Measurements from ENCODE around the gene EYS.

Gene EYS

DNA sequence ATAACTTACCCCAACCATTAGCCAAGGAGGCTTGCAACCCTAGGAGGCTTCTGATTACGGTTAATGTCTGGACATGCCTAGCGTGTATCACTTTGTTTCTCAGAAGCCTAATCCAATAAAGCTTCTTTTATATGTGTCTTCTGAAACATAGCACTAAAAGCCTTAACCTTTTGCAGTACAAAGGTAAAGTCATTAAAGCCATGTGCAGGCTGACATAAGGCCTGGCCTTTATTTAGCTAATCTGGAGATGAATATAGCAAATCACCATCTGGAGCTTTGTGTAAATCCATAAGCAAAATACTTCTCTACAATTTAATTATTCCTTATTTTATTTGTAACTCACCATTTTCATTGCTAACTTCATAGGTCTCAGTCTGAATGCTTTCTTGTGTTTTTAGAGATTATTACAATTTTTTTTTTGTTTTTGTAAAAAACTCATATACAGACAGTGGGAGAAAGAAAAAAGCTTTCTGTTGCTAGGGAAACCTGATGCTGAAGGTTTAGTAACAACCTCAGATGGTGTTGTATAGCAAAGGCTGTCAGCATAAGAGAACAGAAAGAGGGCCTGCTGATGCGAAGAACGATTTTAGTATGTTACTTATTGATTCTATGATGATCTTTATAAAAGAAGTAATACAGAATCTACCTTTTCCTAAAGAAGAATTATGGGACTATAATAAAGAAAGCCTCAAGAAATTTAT is at the start of gene EYS:
Gene EYS, minus strand, starts transcription at position 101 of the 701 bp plus-strand sequence. CDS start 211,816 bp downstream, outside the sequence.
- DNase-seq = no peak

DNA sequence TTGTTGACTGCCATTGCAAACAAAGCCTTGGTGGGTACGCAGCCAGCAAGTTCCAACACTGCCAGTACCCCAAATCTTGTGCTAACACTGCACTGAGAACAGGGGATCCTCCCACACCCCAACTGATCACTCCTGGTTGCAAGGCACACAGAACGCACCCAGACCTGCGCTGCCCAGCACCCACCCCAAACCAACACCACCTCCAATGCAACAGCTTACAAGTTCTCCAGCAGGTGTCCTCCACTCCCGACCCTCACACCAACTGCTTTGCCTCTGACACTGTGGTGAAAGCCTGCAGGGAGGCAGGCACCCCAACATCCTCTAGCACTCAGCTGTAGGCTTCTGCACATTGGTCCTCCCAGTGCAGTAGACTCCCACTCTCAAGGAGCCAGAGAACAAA is 39.3 kb upstream of the EYS start:
- no peak for DNase-seq

DNA sequence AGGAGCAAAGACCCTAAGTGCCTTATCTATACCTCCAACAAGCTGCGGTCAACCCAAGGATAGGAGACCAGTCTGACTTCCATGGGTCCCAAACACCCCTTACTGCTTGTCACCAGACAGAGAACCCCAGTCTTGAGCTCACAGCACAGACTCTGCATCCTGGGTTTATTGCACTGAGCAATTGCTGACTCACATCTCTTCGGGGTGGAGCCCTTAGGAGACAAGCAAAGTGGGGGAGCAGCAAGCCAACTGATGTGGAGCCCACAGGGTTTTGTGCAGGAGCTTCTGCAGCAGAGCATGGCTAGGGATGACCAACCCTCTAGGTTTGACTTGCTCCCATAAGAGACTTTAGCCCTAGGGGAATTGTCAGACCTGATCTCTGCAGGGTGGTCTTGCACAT is 38.6 kb upstream of the EYS start:
- no peak for DNase-seq

DNA sequence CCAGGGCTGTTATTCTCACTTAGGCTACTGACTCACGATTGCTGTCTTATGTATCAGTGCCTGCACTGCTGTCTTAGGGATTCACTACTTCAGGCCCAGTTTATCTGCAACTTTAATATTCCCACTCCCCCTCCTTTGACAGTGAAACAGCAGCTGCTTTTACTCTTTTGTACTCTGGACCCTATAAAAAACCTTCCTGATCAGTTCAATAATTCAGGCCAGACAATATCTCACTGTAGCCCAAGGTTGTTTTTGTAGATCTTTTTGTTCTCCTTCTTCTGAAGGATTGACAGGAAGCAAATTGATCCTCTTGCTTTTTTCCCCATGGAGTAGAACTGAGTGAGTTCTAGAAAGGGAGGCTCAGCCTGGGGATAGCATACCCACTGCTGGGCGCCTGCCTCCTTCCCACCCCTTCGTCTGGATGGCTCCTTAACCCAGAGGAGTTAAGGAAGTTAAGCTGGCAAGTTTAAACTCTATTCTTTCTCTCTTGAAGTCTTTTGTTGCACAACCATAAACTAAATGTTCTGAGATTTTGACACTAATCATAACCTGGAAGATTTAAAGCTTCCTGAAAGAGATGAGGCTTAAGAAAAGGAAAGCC is 22.0 kb upstream of the EYS start:
- no peak for DNase-seq

DNA sequence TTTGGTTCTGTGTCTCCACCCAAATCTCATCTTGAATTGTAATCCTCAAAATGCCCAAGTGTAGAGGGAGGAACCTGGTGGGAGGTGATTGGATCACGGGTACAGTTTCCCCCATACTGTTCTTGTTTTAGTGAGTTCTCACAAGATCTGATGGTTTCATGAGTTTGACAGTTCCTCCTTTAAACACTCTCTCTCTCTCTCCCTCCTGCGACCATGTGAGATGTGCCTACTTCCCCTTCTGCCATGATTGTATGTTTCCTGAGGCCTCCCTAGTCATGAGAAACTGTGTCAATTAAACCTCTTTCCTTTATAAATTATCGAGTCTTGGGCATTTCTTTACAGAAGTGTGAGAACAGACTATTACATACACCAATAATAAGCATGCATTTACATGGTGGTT is 12.1 kb upstream of the EYS start:
- DNase-seq = no peak

DNA sequence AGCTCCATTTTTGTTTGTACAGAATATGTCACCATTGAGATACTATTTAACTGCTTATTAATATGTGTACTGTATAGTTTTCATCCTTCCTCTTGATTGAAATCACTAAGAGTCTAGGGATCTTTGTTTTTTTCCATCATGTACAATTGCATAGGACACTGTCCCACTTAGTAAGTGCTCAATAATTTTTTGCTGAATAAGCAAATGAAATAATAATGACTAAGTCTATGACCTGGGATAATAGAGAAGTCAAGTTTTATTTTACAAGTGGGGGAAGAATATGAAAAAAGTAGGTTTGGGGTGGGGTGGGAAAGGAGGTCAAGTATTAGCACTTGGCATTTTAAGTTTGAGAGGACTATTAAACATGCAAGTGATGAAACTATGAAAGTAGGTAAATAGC is 4.5 kb upstream of the EYS start:
- no peak for DNase-seq

DNA sequence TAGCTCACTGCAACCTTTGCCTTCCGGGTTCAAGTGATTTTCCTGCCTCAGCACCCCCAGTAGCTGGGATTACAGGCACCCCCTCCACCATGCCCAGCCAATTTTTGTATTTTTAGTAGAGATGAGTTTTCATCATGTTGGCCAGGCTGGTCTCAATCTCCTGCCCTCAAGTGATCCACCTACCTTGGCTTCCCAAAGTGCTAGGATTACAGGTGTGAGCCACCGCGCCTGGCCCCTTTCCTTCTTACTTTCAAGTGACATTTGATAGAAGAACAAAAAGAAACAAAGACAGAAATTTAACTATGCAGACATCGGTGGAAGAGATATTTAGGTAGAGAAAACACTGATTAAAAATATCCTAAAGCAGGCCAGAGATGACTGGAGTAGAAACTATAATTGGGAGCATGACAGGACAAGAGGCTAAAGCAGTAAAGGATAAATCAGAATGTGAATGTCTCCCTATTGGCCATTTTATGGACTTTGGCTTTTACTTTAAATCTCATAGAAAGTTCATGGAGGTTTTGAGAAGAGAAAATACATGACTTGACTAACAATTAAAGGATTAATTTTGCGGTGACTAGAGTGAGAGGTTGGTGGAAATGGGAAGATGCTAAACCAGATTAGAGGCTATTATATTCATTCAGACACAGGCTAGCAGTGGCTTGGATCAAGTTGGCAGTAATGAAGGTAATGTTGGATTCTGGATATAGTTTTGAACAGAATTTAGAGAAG is 2.2 kb upstream of the EYS start:
- DNase-seq = no peak

DNA sequence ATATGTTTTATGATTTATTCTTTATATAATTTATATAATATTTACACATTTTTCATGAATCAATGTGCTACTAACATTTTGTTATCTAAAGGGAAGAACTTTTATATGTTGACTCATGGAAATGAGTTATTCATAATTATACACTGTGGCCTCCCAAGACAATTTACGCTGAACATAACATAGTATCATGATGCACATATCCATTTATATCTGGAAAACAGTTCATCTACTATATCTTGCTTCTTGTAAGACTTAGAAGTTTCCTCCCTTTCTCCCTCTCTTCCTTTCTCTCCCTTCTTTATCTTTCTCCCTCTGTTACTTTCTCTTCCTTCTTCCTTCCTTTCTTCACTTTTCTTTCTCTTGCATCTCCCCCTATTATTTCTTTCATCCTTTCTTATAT is 1.1 kb upstream of the EYS start:
- DNase-seq = no peak

DNA sequence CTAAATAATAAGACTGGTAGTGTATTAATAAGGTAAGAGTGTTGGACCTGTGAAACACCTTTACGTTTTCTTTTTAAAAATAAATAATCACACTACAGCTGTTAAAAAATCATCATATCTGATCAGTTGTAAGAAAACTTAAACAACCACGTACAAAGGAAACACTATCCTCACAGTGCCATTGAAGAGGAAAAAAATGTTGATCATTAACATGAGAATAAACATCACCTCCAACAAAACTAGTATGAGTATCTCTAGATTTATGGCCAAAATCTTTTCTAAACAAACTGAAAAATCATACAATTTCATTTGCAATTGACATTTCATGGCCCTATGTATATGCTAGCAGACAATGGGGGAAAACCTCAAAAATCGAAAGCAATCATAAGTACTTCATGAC is 590 bp downstream of the EYS start:
- DNase-seq = no peak

DNA sequence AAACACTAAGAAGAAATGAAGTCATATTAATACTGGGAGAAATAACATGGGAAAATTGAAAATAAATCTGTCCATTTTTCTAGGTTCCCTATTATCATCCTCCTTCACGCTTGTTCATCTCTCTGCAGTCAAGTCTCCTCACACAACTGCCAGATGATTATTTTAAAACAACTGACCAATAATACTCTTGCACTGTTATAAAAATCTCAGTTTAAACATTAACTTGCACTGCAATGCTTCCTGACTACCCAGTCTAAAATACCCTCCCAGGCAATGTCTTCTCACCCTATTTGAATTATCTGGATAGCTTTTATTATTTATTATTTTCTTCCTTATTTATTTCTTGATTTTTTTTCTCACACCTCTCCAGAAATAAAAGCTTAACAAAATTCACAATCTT is 5.7 kb downstream of the EYS start:
- DNase-seq = no peak

DNA sequence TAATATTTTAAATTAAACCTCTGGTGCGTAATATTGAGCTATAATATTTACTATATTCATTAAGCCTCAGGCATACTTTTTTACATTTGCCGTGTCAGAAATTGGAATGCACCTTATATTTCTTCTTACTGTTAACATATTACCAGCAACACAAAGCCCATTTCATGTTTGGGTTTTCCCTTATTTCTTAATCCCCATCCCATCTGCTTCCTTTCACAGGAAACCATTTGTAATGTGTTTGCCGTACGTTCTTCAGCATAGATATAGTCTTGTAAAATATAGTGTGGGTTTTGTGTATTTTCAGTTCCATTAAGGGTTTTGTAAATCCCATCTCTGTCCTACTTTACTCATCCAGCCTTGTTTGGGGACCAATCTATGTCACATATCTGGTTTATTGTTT is 6.5 kb downstream of the EYS start:
- no peak for DNase-seq

DNA sequence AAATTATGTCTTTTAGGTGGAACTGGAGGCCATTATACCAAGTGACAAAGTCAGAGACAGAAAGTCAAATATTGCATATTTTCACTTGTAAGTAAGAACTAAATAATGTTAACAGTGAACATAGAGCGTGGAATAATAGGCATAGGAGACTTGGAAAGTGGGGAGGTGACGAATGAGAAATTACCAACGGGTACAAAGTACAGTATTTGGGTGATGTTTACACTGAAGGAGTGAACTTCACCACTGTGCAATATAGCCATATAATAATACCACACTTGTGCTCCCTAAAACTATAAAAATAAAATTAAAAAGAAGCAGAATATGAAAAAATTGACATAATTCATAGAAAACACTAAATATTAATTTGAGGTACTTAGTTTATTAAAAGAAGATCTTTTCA is 14.9 kb downstream of the EYS start:
- DNase-seq = no peak

DNA sequence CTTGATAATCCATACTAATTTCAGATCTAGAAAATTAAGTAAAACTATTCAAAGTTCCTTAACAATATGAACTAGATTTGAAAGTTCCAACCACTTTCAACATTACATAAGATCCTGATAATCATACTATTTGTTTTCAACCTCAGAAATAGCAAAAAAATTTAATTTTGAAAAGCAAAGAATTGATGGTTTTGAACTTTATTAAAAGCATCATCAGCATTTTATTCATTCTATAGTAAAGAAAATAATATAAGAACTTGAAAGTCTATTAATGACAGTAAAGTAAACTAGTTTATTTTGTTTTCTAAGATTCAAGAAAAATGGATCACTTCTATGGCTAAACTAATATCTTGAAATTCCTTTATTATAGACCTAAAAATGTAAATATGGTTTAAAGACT is 26.8 kb downstream of the EYS start:
- DNase-seq = no peak

DNA sequence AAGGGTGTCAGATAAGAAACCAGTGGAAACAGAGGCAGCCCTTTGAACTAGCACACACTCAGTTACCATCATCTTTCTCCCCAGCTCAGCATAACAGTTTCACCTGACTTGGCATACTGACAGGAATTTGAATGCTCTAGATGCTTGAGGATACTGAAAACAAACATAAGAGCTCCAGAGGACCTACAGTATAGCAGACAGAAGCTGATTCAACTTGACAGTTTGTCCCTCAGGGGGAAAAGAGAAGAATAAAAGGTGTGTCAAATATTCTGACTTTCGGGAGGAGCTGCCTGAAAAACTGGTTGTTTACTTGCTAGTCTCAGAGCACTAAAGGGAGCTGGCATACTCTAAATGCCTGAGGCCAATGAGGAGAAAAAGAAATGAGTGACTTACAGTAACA is 35.1 kb downstream of the EYS start:
- no peak for DNase-seq

DNA sequence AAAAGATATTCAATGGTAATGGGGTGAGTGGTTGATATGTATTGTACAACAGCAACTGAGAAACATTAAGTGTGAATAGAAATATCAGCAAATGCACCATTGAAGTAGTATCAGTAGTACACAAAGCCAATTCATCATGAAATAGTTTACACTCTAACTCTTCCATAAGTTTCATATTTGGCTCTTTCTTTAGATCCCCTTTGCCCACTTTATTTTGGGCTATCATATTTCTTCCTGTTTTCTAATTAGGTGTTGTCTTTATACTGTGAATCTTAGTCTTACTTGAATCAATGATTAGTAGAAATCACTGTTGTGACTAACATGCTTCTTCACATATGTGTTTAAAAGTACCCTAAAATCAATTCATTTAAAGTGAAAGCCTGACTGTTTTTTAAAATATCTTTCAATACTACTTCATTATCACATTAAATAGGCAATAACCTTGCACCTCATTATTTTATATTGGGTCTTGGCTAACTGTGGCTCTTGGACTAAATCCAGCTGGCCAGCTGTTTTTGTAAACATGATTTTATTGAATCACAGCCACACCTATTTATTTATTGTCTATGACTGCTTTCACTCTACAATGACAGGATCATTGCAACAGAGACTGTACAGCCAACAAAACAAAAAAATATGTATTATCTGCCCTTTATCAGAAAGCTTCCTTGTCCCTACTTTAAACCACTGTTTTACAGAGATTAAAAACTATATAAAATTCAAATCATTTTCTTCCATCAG is 38.9 kb downstream of the EYS start:
- DNase-seq = no peak

DNA sequence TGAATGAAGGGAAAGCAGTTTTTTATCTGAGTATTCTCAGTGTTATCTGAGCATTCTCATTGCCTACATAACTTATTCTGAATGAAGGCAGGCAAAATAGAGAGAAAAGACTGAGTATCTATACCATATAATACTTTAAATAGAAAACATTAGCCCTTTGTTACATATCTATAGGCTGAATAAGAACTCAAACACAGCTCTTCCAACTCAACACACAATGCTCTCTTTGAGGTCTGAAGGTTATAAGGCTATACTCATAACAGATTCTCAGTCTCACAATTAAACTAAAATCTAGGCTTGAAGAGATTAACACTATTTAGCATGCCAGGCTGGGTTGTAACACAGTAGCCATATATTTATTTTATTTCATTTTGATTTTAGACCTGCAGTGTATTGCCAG is 56.9 kb downstream of the EYS start:
- DNase-seq = no peak

DNA sequence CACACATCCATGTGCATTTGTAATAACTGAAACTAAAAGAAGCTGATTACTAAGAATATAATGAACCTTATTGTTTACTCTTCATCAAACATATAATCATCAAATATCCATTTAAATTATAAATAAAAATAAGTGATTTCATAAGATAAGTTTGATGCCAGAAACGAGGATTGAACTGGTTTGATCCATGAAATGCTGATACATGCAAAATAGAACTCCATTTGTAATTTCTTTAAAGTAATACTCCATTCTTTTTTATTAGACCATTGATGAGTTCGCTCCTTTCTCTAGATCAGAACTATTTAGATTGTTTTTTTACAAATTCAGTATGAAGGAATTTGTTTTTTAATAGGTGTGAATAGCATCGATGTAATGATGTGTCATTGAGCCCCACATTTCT is 57.6 kb downstream of the EYS start:
- no peak for DNase-seq

DNA sequence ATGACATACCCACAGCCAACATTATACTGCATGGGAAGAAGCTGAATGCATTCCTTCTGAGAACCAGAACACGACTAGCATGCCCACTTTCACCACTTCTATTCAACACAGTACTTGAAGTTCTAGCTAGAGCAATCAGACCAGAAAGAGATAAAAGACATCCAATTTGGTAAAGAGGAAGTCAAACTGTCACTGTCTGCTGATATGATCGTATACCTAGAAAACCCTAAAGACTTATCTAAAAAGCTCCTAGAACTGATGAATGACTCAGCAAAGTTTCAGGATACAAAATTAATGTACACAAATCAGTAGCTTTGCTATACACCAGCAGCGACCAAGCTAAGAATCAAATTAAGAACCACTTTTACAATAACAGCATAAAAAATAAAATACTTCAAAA is 60.5 kb downstream of the EYS start:
- DNase-seq = no peak

DNA sequence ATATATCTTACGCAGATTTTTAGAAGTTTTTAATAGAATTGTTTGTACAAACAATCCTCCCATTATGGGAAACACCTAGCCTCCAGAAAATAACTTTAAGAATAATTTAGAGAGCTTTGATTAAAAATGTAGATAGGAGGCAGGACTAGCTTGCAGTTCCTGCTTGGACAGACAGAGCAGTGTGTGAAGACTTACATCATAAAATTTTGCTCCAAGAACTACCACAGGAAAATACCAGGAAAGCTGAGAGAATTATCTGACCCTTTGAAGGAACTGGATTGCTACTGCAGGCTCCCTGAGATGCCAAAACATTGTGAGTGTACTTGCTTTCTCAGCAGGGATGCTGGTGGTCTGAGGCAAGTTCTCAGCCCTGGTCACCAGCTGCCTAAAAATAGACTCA is 64.2 kb downstream of the EYS start:
- no peak for DNase-seq

DNA sequence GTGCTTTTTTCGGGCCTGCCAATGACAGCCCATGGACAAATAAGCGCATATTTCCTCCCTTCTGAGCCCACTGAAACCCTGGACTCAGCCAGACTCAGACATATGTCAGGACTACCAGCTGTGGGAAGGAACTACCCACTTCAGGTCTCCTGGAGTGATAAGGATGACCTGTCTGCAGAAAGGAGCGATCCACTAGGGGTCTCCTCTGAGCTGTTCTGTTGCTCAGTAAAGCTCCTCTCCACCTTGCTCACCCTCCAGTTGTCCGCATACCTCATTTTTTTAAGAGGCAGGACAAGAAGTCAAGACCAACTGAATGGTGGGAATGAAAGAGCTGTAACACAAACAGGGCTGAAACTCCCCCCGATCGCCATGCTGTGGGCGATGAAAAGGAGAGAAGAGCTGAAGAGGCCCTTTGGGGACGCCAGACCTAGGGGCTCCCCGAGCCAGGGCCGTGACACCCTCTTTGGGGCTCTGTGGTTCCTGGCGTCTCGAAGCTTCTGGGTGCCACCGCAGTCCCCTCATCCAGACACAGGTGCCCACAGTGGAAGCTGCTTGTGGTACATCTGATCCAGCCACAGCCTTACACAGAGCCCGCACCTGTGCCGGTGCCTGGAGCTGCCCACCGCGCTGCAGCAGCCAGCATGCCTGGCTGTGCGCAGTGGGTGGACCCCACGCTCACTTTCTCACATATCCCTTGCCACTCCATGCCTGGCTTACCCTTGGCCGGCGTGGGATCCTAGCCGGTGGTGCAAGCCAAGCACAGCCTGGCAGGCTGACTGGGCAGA is 68.8 kb downstream of the EYS start:
- no peak for DNase-seq

DNA sequence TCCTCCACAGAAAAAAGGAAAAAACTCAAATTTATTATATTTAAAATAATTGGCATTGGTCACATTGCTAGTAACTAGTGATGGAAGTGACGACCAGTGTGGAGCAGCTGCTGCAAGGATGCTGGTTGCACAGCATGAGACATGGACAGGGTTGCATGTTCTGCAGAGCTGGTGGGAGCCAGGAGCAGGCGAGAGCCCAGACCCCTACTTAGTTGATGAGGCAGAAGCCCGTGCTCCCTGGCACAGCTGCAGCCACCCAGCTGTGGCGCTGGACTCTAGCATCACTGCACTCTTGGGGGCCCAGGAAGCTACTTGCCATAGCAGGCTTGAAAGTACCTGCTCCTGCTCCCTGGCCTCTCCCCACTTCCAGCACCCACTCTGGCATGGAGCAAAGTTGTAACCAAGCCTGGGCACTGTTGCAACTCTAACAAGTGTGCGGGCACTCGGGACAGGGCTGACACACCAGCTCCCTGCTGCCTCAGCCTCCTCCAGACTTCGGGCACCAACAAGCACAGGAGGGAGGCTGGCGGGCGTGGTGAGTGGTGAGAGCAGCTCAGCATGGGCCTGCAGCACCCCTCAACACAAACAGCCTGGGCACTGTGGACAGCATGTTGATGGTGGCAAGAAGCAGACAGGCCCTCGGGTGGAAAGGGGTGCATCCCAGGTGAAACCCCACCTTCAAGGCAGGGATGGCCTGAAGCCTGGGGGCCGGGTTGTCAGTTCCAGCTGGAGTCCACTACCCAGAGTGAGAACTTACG is 69.6 kb downstream of the EYS start:
- no peak for DNase-seq

DNA sequence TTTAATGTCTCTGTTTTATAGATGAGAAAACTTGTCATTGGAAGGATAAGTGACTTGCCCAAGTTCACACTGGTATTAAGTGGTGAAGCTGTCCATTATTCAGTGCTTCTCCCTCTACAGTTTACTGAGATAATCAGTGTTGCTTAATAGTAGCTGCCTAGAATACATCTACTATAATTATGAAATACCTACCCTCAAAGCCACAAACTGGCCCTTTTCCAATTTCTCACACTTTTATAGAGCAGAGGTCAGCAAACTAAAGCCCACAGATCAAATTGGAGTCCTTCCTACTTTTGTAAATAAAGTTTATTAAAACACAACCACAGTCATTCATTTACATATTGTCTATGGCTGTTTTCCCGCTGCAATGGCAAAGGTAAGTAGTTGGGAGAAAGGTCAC is 73.5 kb downstream of the EYS start:
- DNase-seq = no peak

Data from activated CD4-positive, alpha-beta T cell treated with anti-CD3 and anti-CD28 coated beads, Interleukin-2, Interleukin-6, amounts not matched to agents 100 ng/mL and 50 ng/mL, durations not matched to agents 16 hours and 8 hours (primary cell).